Measurements from ENCODE around the gene GGCT. TPM values are rescaled to one million over a fixed set of nuclear protein-coding genes. Genes with fewer than 3 reads are reported as not detected.

GGCT gene
- total RNA-seq, 2 donors from 2014 or later, result 46.4 to 48.9 TPM

DNA sequence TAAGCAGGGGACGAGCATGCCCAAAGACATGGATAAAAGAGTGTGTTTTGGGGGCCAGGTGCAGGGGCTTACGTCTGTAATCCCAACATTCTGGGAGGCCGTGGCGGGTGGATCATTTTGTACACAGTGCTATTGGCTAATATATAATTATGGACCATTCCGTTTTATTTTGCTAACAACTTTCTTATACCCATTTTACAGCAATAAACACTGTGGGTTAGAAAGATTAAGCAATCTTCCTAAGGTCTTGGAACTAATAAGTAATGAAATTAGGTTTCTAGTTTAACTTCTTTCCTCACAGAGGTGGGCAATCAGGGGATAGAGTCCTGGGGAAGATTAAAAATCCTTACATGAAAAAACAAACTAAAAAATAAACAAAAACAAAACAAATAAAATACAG is 3.4 kb downstream of the GGCT start:
- Mint-ChIP-seq H3K9me3 (peaks cover 1% of the 10 kb centered on the region), H3K36me3 (ENCODE audit: low read depth) (peaks cover 18% of the 10 kb centered on the region), H3K4me1 (peaks cover 10% of the 10 kb centered on the region), H3K4me3 (no peak overlapping the region), H3K27ac (no peak overlapping the region), H3K27me3 (ENCODE audit: insufficient read depth) (peaks cover 17% of the 10 kb centered on the region)
- Histone ChIP-seq H3K27ac (ENCODE audit: low read depth, low read length) (no peak overlapping the region), H3K9ac (ENCODE audit: extremely low read depth, low read length, poor library complexity, severe bottlenecking) (no peak overlapping the region), H3K27me3 (ENCODE audit: control insufficient read depth, insufficient read depth, low read length, poor library complexity, severe bottlenecking) (peaks cover 17% of the 10 kb centered on the region), H3K4me3 (ENCODE audit: low read length) (no peak overlapping the region), H3K9me3 (ENCODE audit: control insufficient read depth, low read length) (peaks cover 6% of the 10 kb centered on the region), H3K36me3 (ENCODE audit: control insufficient read depth, insufficient read depth, low read length) (peaks cover 8% of the 10 kb centered on the region), H3K4me1 (ENCODE audit: control insufficient read depth, insufficient read depth, low read length) (no peaks in the 10 kb centered on the region)
- WGBS, 2 experiments (ENCODE audit: insufficient coverage in 1 of 2, insufficient read length in 1 of 2), result 89 to 100% methylated on average over 1 to 5 of the region's 5 CpGs
- TF ChIP-seq, protein P1, sequence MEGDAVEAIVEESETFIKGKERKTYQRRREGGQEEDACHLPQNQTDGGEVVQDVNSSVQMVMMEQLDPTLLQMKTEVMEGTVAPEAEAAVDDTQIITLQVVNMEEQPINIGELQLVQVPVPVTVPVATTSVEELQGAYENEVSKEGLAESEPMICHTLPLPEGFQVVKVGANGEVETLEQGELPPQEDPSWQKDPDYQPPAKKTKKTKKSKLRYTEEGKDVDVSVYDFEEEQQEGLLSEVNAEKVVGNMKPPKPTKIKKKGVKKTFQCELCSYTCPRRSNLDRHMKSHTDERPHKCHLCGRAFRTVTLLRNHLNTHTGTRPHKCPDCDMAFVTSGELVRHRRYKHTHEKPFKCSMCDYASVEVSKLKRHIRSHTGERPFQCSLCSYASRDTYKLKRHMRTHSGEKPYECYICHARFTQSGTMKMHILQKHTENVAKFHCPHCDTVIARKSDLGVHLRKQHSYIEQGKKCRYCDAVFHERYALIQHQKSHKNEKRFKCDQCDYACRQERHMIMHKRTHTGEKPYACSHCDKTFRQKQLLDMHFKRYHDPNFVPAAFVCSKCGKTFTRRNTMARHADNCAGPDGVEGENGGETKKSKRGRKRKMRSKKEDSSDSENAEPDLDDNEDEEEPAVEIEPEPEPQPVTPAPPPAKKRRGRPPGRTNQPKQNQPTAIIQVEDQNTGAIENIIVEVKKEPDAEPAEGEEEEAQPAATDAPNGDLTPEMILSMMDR (conservative IDR thresholded peaks at IDR 0.05), result no peak
- no peak for DNase-seq

- TF ChIP-seq, protein P1 (conservative IDR thresholded peaks at IDR 0.05), result no peak
- Mint-ChIP-seq H3K4me1 (no peaks in the 10 kb centered on the region), H3K27ac (no peak overlapping the region), H3K27me3 (ENCODE audit: insufficient read depth) (peaks cover 10% of the 10 kb centered on the region), H3K36me3 (ENCODE audit: low read depth) (peaks cover 35% of the 10 kb centered on the region), H3K4me3 (no peak overlapping the region), H3K9me3 (peaks cover 43% of the 10 kb centered on the region)
- no peak overlapping the region for H3K27ac ChIP-seq (ENCODE audit: low read depth, low read length)
- H3K4me3 ChIP-seq (ENCODE audit: low read length), result no peak overlapping the region
- no peak for DNase-seq
- H3K36me3 ChIP-seq (ENCODE audit: control insufficient read depth, insufficient read depth, low read length), result peaks cover 9% of the 10 kb centered on the region
- no peaks in the 10 kb centered on the region for H3K27me3 ChIP-seq (ENCODE audit: control insufficient read depth, insufficient read depth, low read length, poor library complexity, severe bottlenecking)
- no peak overlapping the region for H3K9ac ChIP-seq (ENCODE audit: extremely low read depth, low read length, poor library complexity, severe bottlenecking)
- no peaks in the 10 kb centered on the region for H3K4me1 ChIP-seq (ENCODE audit: control insufficient read depth, insufficient read depth, low read length)
- peaks cover 14% of the 10 kb centered on the region for H3K9me3 ChIP-seq (ENCODE audit: control insufficient read depth, low read length)
Observed at GRCh38 chr7:30493228-30493627, 11.4 kb downstream of the GGCT start.

- Mint-ChIP-seq H3K4me1 (no peaks in the 10 kb centered on the region), H3K27me3 (ENCODE audit: insufficient read depth) (peaks cover 16% of the 10 kb centered on the region), H3K36me3 (ENCODE audit: low read depth) (peaks cover 28% of the 10 kb centered on the region), H3K27ac (no peak overlapping the region), H3K9me3 (peaks cover 43% of the 10 kb centered on the region), H3K4me3 (no peak overlapping the region)
- Histone ChIP-seq H3K4me3 (ENCODE audit: low read length) (no peak overlapping the region), H3K27ac (ENCODE audit: low read depth, low read length) (no peak overlapping the region), H3K27me3 (ENCODE audit: control insufficient read depth, insufficient read depth, low read length, poor library complexity, severe bottlenecking) (peaks cover 11% of the 10 kb centered on the region), H3K9ac (ENCODE audit: extremely low read depth, low read length, poor library complexity, severe bottlenecking) (no peak overlapping the region), H3K4me1 (ENCODE audit: control insufficient read depth, insufficient read depth, low read length) (no peaks in the 10 kb centered on the region), H3K36me3 (ENCODE audit: control insufficient read depth, insufficient read depth, low read length) (peaks cover 2% of the 10 kb centered on the region), H3K9me3 (ENCODE audit: control insufficient read depth, low read length) (peaks cover 14% of the 10 kb centered on the region)
- TF ChIP-seq, protein P1 (conservative IDR thresholded peaks at IDR 0.05), result no peak
- DNase-seq, result no peak
Observed at GRCh38 chr7:30491417-30491816, 13.2 kb downstream of the GGCT start.

Data from endodermal cell (in vitro differentiated cells).